GM18909 (cell line): Measurements from ENCODE around the gene NWD2.
A peak's percentile ranks its signal among the peaks of the same experiment; 100 is the strongest.

Experiments
- ATAC-seq: cut with Tn5 transposase; IDR thresholded peaks from one replicate; pipeline ENCODE4 v1.9.1; 2021; ENCODE audit warnings: mild to moderate bottlenecking; ENCODE audit not compliant: unreplicated experiment, poor library complexity

NWD2 gene

DNA sequence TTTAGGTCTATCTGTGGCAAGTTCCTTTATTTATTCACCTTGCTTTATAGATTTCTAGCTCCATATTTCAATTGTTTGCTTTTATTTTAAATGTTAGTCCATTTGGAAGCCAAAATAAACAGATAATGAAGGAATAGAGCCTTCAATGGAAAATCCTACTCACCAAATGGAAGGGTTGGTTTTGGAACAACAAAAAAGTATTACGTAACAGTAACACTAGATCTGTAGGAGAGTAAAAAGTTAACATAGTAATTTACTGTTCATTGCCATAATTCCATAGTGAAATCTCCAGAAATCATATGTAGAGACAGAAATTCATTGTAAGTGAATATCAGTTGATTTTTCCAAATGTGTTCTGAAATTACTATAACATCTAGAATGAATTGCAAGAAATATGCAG, 34.6 kb downstream of the NWD2 start:
- ATAC-seq, result no peak

DNA sequence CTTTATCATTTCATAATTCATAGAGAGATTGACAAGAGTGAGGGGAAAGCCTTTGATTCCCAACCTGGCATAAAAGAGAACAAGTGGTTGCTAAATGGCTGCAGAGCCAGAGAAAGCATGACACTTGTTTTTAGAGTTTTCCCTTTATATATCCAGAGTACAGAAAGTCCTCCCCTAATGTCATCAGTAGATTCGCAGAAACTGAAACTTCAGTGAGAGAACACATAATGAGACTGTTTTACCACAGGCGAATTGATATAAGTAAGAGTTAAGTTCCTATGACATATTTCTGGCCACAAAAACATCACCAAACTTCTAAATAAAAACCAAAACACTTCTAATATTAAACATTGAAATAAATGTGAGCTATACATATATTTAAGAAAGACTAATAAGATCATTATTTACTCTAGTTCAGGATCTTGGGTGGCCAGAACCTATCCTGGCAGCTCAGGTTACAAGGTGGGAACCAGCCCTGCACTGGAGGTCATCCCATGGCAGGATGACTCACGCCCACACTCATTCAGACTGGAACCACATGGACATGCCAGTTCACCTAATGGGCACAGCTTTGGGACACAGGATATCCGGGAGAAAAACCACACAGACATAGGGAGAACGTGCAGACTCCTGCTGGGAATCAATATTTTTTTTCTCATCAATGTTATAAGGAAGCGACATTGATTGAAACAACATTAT, 35.5 kb downstream of the NWD2 start:
- ATAC-seq, result no peak

DNA sequence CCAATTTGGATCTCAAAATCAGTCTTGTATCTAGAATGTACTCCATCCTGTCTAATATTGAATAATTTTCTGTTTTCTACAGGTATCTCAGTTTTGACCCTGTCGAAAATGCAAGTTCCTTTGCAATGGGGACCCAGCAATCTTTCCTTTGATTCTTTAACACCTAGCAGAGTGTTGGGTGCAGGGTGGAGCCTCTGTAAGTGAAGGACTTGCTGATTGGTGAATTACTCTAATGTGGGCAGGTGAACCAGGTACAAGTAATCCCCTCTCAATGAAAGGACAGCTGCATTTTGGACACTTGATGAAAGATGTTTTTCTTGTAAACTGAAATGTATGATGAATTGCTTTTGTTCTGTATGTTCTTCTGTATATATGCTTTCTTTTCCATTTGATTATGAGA, 54.9 kb downstream of the NWD2 start:
- no peak for ATAC-seq

DNA sequence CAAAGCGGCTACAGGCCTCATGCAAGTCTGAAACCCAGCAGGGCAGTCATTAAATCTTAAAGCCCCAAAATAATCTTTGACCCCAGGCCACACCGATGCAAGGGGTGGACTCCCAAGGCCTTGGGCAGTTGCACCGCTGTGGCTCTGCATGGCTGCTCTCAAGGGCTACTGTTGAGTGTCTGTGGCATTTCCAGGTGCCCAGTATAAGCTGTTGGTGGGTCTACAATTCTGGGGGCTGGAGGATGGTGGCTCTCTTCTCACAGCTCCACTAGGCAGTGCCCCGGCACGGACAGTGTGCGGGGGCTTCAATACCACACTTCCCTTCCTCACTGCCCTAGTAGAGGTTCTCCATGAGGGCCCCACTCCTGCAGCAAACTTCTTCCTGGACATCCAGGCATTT, 60.1 kb downstream of the NWD2 start:
- no peak for ATAC-seq

DNA sequence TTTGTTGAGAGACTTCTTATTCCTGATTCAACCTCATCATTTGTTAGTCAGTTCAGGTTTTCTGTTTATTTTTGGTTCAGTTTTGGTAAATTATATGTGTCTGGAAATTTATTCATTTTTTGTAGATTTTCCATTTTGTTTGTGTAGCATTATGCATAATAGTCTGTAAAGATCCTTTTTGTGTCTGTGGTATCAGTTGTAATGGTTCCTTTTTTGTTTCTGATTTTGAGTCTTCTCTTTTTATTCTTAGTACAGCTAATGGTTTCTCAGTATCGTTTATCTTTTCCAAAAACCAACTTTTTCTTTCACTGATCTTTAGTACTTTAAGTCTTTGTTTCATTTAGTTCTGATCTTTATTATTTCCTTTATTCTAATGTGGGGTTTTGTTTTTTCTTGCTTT, 61.4 kb downstream of the NWD2 start:
- ATAC-seq, result no peak

DNA sequence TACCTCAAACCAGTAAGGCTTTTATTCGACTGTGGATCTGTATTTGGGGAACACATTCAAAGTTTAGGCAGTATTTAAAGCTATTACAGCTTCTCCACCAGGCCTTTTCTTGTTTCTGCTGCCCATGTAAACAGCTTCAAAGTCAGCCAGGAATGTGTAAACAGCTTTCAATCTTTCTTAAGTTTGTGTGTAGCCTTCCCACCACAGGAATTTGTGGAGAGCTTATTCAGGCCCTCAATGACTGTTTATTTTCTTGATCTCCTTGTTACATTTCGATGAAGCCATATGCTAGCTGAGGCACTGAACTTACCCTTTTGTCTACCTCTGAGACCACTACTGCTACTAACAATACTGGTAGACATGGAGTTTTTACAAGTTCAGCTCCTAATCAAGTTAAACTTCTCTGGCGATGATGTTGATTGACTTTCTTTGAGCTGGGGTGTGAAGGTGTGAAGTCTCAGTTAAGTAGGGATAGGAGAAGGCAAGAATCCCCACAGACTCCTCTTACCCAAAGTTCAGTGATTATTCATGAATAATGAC, 72.6 kb downstream of the NWD2 start:
- ATAC-seq, result no peak

DNA sequence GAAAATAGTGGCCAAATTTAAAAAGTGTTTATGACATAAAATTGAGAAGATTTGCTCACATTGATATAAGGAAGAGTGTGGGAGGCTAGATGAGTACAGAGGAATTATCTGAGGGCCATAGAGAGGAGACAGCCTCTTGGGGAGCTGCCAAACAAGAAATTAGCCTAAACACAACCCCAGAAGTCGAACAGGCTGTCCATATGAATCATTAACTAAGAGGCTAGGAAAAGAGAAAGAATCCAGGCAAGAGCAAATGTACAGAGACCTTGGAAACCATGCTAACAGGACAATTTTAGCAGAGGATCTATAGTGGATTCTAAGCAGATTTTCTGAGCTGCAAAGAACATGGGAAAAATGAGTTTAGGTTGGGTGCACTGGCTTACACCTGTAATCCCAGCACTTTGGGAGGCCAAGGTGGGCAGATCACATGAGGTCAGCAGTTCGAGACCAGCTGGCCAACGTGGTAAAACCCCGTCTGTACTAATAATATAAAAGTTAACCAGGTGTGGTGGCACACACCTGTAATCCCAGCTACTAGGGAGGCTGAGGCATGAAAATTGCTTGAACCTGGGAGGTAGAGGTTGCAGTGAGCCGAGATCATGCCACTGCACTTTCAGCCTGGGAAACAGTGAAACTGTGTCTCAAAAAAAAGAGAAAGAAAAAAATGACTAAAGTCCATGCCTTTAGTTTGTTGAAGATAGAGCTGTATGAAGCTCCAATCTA, 76.1 kb downstream of the NWD2 start:
- no peak for ATAC-seq

DNA sequence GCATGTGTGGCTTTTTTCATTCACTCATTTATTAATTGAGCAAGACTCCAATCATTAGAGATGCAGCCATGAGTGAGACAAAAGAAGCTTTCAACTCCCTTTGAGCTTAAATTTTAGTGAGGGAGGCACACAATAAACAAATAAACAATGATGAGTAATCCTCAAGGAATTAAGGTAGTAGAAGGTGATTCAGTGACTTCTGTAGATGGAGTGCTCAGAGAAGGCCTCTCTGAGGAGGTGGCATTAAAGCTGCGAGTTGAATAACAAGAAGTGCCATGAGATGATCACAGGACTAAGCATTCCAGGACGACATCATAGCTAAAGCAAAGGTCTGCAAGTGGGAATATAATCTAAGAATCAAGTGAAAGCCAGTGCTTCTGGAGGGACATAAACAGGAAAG, 77.6 kb downstream of the NWD2 start:
- no peak for ATAC-seq

DNA sequence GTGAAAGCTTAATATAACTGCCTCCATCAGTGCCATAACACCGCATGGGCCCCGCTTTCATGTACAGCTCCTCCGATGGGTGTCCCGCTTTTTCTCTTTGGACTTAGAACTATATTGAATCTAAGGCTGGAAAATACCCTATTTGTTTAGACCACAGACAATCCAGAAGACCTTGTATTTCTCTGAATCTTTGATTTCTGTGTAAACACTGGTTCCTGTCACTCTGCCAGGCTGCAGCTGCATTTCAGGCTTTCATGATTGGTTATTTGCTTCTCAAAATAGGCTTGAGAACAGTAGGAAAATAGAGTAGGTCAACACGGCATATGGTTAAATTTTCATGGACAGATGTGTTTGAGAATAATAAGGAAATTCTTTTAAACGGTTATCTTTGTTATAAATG, 80.0 kb downstream of the NWD2 start:
- no peak for ATAC-seq

DNA sequence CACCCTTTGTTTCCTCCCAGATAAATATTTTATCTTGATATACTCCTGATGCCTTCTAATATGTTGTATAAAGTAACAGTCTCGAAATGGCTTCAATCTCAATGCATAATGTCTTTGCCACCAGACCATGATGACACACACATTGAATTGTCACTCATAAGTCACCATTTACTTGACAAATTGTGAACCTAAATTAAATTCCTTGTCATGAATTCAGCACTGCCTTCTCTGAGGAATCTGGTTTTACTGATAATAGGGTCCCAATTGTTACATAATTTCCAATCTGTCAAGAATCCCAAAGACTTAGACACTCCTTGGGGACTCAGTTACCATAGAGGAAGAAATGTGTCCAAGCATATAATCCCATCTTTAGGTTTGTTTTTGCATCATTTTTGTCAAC, 82.3 kb downstream of the NWD2 start:
- ATAC-seq, result no peak

DNA sequence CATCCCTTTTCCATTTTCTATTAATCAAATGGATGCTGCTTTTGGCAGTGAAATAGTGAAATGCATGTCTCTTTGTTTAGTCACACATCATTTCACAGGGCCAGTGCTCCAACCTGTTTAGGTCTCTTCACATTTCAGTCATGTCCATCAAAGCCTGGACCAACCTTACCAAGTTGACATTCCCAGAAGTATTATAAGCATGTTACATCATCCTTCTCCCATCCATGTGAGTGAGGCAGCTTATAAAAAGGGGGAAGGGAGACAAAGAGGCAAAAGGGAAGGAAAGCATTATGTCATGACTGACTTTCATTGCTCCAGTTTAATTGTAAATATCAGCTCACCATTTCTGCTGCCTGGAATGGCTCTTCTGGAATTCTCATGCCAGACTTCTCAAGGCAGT, 94.4 kb downstream of the NWD2 start:
- ATAC-seq, result no peak

DNA sequence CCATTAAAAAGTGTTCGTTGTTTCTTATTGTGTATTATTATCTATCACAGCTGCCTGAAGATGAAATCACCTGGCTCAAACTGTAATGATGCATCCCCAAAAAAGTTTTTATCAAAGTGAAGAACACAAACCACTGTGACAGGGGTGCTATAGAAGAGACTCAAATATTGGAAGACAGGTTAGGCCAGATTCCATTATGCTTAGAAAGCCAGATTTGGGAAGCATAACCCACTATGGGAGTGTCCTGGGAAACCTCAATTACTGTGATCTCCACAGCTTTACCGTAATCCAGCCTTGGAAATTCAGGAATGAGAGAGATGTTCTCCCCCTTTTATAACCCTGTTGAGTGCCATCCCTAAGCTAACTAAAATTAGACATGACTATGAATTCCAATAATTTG, 114.2 kb downstream of the NWD2 start:
- ATAC-seq, result no peak

DNA sequence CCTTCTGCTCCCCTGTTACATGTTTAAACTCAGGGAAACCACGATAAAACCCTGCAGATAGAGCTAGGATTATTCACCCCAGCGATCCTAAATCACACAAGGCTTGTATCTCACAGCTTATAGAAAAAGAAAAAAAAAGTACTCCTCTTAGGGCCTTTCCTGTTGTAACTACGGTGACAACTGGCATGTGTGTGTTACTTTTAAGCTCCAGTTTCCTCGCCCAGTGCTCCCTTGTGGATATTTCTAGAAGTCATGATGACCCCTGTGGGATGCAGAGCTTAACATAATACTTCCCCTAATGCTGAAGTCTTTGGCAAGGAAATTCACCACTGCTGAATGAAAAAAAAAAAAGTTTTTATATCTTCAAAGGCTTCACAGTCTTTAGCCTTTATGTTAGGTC, 114.7 kb downstream of the NWD2 start:
- ATAC-seq, result no peak

DNA sequence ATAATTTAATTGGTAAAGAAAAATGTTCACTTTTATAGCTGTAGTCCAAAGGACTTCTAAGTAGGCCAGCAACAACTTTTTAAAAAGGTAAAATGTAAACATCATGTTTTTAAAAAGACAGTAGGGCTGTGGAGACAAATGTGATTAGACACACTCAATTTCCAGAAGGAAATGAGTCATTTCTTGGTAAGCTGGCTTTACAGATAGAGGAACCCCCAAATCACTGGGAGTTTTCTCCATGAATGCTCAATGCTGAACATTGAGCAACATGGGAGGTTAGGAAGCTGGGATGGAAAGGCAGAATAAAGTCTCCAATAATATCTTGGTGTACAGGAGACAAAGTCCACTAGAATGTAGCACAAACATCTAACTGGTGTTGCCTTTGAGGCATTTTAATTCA, 121.3 kb downstream of the NWD2 start:
- ATAC-seq, result no peak

DNA sequence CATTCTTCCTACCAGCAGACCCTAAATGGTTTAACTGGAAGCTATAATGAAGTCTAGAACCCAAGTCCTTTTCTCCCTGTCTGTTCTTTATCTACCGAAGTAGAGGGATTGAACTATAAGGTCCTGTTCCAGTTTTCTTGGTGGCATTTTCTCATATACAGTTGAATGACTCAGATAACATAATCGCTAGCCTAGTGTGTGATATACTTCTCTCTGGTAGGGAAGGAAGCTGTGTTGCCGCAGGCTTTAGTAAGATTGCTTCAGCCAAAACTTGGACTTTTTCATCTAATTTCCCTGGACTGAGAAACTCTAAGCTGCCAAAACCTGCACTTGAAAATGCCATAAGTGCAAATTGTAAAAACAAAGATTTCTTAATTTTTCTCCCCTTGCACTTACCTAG, 123.4 kb downstream of the NWD2 start:
- no peak for ATAC-seq

DNA sequence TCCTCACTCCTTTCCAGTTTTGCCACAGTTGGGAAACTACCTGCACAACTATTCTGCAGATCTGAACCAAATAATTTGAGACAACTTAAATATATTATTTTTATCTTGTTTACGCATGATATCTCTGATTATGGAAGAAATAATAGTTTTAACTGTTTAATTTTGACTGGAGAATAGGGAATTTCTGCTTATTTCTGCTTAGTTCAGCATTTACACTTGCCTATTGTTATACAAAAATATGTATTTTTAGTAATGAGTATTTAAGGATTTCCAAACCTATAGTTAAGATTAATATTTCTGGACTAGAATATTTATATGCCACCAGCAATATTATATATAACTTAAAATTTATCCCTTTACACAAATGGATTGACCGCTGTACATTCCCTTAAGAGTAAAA, 125.5 kb downstream of the NWD2 start:
- ATAC-seq, result no peak

DNA sequence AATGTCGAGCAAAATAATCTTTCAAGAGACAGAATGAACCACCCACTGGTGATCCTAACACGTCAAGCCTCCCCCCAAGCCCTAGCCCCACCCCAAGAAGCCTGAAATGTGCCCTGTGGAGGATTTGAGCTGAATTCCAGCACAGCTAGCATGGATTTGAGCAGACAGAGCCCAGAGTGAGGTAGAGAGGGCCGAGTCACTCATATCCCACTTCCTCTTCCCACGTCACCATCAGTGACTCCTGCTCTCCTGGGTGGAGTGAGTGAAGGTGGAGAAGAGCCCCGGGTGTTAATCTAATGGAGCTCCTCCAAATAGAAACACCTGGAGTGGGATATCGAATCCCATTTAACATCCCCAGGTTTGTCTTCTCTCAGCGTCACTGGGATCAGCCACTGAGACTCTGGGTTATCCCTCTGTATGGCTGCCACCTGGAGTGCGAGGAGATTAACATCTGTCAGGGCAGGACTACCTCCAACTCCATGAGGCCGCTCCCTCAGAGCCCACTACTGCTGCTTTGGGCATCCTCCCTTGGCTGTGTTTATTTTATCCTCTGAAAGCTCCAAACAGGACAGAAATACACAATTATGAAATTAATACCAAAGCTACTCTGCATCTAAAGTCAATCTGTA, 136.6 kb downstream of the NWD2 start:
- ATAC-seq, result no peak

DNA sequence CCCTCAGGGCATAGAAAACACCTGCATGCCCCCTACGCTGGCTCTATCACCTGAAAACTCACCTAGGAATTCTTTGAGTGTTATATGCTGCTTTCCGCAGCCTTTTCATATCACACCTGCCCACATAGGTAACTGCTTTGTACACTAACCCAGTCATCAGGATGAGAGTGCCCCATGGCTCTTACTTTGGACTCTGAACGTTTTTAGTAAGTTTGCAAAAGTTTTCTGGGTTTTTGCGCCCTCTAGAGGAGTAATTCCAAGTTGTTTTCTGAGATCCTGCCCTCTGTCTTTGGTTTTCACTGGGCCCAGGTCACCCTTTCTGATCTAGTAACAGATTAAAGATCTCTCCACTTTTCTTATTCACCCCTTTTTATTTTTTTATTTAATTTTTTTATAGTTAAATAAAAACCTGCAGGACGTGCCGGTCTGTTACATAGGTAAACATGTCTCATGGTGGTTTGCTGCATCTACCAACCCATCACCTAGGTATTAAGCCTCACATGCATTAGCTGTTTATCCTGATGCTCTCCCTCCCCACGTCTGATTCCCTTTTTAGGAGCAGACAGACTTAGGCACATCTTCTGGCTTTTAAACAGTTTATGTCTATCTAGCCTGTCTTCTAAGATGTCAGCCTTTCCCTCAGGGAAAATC, 139.2 kb downstream of the NWD2 start:
- peak; percentile 84 for ATAC-seq

DNA sequence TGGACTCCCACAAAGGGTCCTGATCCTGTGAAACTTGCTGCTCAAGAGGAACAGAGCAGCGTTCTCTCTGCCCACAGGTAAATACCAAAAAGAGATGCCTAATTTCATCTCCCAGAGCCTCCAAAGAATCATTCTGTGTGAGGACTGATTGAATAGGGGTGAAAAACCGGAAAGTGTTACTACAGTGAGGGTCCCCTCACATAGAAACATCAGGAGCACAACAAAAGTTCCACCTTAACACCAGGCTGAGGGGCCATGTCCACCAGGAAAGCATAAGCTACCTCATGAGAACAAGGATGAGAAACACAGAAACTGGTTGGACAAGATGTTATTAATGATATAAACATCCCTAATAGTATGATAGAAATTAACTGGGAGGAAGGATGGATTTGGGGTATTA, 140.9 kb downstream of the NWD2 start:
- no peak for ATAC-seq

DNA sequence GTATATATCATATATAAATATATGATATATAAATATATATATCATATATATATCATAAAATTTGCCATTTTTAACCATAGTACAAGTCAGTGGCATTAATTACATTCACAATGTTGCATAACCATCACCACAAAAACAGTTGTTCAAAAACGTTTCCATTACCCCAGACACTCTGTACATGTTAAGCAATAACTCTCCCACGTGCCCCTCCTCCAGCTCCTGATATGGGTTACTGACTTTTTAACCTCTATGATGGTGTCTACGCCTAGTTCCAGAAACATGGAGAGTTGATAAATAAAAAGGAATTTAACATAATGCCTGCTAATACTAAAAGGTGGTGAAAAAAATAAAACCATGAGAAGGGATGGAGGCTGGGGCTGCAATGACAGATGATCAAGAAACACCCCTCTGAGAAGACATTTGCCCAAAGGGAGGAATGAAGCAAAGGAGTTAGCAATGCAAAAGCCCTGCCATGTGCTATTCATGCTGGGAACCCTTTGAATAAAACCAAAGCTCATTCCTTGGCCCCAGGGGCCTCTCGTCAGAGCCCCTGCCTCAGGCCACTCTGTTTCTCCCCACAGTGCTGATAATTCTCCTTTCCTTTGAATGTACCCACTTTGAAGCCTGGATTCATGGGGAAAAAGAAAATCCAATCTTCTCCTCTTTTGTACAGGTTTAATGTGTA, 144.3 kb downstream of the NWD2 start:
- ATAC-seq, result no peak
